NB4 (cell line): ENCODE measurements around the gene GABRR2.

ENCODE experiments used
- DNase-seq: peaks from one replicate; pipeline ENCODE4 v3.0.0; 2010; ENCODE audit warnings: low read depth
- H3K4me3 ChIP-seq: one replicate; pipeline ENCODE4 v1.5.1; 2011; ENCODE audit warnings: mild to moderate bottlenecking, low read depth, low read length, moderate library complexity
- CTCF ChIP-seq: IDR thresholded peaks from one replicate; pipeline ENCODE4 v1.5.1; 2012; ENCODE audit warnings: low read depth, low read length
- MAX ChIP-seq: IDR thresholded peaks from 2 replicates; pipeline ENCODE4 v1.6.1; 2011; ENCODE audit warnings: low read depth, low read length
- MYC ChIP-seq: IDR thresholded peaks from 2 replicates; pipeline ENCODE4 v1.6.1; 2011; ENCODE audit warnings: low read depth, low read length
- POLR2A ChIP-seq: IDR thresholded peaks from 2 replicates; pipeline ENCODE4 v1.6.1; 2011; ENCODE audit warnings: mild to moderate bottlenecking; ENCODE audit not compliant: insufficient read length; ENCODE audit errors: extremely low read depth

The GABRR2 gene

GRCh38 chr6:89346433-89346832, 31.3 kb upstream of the GABRR2 start:
- TF ChIP-seq POLR2A (no peak), MYC (no peak), MAX (no peak), CTCF (no peak)
- DNase-seq, result no peak
- H3K4me3 ChIP-seq, result no peak overlapping the region

- peak; percentile 32 for DNase-seq
- TF ChIP-seq CTCF, result no peak
- no peak for TF ChIP-seq MYC
- no peak for TF ChIP-seq MAX
- TF ChIP-seq POLR2A, result no peak
- no peak overlapping the region for H3K4me3 ChIP-seq
These were observed 24.5 kb upstream of the GABRR2 start for GRCh38 chr6:89339565-89339964.

- TF ChIP-seq CTCF (no peak), MYC (no peak), MAX (no peak), POLR2A (no peak)
- no peak for DNase-seq
- no peak overlapping the region for H3K4me3 ChIP-seq
These were observed 20.1 kb upstream of the GABRR2 start for GRCh38 chr6:89335164-89335563.

GRCh38 chr6:89330910-89331309, 15.8 kb upstream of the GABRR2 start:
- no peak overlapping the region for H3K4me3 ChIP-seq
- DNase-seq, result no peak
- no peak for TF ChIP-seq MAX
- TF ChIP-seq MYC, result no peak
- TF ChIP-seq POLR2A, result no peak
- no peak for TF ChIP-seq CTCF

- DNase-seq, result no peak
- no peak overlapping the region for H3K4me3 ChIP-seq
These were observed 13.9 kb upstream of the GABRR2 start for GRCh38 chr6:89328976-89329375.

More at GRCh38 chr6:89328976-89329375, 13.9 kb upstream of the GABRR2 start:
- no peak for TF ChIP-seq POLR2A
- no peak for TF ChIP-seq CTCF
- TF ChIP-seq MAX, result no peak
- TF ChIP-seq MYC, result no peak
